GM21529 (cell line): ENCODE measurements around the gene LILRA2.
"Not testable (repeated sequence)": the region's sequence is repeated elsewhere in the genome, so short reads cannot be mapped to it uniquely, and the experiment has no call there.

Experiments used
- ATAC-seq: cut with Tn5 transposase; IDR thresholded peaks from one replicate; pipeline ENCODE4 v1.9.1; 2021; ENCODE audit not compliant: unreplicated experiment

LILRA2 gene

GRCh38 chr19:54608205-54608604 lies 34.6 kb downstream of the LILRA2 start:
- ATAC-seq: no peak

DNA sequence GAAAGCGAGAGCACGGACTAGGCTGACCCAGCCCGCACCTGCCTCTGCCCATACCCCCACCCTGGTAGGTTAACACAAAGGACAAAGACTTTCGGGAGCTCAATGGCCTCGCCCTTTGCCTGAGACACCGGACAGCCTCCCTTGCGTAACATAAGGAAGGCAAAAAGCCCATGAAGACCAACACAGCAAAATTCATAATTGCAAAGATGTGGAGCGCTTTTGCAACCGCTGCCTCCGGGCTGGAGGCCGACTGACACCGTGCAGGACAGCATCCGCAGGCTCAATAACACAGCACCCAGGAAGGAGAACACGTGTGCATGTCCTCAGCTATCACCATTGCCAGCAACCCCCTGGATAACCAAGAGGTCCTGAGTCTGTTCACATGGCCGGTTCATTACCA lies 35.2 kb downstream of the LILRA2 start:
- no peak for ATAC-seq

DNA sequence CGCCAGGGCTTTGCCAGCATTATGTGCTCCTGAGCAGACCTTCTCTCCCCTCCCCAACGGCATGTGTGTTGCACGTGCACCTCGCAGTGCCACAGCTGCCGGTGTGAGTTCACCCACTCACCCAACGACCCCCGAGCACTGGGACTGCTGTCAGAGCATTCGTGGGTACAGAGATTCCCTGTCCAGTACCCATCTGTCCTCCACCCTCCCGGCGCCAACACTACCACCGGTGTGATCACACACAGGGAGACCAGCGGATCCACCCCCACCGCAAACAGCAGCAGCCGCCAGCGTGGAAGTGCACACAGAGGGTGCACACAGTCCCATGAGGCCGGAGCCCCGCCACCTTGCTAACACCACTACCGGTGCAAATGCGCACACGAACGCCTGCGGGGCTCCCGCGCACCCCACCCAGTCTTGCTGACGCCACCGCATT lies 35.8 kb downstream of the LILRA2 start:
- ATAC-seq: no peak

- no peak for ATAC-seq
These were observed 38.8 kb downstream of the LILRA2 start for GRCh38 chr19:54612428-54612827.

- no peak for ATAC-seq
These were observed 41.1 kb downstream of the LILRA2 start for GRCh38 chr19:54614726-54615125.

- no peak for ATAC-seq
These were observed 42.5 kb downstream of the LILRA2 start for GRCh38 chr19:54616057-54616456.

DNA sequence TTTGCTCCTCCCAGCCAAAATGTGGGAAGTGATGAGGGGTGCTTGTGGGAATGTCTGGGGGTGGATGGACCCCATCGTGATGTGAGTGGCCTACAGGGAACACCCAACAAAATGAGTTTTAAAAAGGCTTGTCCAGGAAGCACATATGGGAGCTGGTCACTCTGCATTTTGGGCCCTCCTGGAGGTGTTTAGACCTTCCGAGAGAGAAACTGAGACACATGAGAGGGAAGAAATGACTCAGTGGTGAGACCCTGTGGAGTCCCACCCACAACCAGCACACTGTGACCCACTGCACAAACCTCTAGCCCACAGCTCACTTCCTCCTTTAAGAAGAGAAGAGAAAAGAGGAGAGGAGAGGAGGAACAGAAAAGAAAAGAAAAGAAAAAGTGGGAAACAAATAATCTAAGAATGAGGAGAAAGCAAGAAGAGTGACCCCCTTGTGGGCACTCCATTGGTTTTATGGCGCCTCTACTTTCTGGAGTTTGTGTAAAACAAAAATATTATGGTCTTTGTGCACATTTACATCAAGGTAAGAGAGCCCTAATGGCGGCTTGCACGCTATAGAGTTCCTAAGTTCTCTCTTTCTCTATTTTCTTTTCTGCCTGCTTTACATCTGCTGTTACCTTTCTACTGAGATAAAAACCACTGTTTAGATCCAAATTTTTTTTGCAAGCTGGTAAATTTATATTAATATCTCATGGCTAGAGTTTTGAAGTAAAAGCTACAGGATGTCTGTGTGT lies 43.4 kb downstream of the LILRA2 start:
- peak; percentile 85 for ATAC-seq

DNA sequence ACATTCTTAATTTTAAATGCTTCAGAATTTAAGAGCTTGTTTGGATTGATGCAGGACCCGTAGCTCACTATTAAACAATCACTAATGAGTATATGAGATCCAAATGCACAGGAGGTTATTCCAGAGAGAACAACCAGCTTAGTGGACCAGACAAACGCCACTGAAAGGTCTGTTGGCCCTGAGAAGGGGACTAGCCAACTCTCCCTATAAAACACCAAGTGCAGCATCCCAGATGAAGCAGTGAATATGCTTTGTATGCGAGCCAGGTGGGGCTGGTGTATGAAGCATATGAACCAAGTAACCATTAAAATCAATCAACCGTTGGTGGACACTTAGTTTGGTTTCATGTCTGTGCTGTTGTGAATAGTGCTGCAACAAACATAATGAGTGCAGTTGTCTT lies 46.9 kb downstream of the LILRA2 start:
- ATAC-seq: no peak

GRCh38 chr19:54622431-54622830 lies 48.8 kb downstream of the LILRA2 start:
- no peak for ATAC-seq

- ATAC-seq: not testable (repeated sequence)
These were observed 50.6 kb downstream of the LILRA2 start for GRCh38 chr19:54624234-54624633.

DNA sequence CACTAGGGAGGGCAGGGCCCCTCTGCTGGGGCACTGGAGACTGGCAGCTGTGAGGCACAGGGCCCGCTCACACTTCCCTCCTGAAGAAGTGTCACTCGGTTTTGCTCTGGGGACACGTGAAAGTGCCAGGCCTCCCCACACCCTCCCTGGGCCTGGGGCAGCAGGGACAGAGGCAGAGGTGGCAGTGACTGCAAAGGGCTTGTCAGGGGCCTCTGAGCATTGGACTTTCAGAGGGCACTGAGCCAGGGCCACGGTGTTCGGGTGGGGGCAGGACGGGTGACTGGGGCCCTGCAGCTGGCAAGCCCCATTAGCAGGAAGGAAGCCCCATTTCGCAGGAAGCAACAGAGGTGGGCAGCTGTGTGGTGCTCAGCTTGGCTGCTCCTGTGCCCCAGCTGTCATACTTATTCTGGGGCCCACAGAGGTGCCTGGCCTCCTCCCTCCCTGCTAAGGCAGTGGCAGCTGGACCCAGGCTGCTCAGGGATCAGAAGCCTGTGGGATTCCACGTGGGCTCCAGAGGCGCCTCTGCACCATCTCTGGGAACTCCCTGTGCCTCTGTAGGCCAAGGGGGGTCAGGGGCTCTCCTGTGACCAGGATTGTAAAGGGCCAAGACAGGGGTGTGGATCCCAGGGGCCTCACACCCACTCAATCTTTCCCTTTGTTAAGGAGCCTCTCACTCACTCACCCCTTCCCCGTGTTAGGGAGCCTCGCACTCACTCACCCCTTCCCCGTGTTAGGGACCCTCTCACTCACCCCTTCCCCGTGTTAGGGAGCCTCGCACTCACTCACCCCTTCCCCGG lies 51.5 kb downstream of the LILRA2 start:
- not testable (repeated sequence) for ATAC-seq

DNA sequence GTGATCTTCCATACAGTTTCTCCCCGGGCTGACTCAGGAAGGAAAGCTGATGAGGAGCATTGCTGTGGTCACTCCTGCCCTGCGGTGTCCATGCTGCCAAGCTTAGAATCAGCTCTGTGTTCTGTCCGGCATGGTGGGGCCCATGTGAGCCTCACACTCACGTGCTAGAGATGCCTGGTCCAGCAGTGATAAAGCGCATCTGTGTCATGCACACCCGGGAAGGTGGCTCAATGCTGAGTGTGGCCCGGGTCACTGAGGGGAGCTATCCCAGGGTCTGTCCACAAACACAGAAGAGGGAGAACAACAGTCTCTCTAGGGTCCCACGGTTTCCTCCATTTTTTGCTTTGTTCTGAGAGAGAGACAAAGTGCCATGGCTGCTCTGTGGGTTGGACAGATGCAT lies 53.2 kb downstream of the LILRA2 start:
- ATAC-seq: no peak

GRCh38 chr19:54627912-54628311 lies 54.3 kb downstream of the LILRA2 start:
- ATAC-seq: not testable (repeated sequence)

DNA sequence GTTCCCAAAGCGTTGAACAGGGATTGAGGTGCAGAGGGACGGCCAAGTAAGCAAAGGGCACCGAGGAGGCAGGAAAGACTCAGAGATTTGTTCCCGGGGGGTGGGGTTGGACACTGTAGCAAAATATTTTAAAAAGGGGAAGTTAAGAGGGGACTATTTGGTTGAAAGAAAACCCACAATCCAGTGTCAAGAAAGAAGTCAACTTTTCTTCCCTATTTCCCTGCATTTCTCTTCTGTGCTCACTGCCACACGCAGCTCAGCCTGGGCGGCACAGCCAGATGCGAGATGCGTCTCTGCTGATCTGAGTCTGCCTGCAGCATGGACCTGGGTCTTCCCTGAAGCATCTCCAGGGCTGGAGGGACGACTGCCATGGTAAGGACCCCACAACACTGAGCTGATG lies 56.7 kb downstream of the LILRA2 start, which contains the start of gene LILRB1:
Gene LILRB1, plus strand, starts transcription at position 223 of the 400 bp plus-strand sequence. CDS start 590 bp downstream, outside the sequence.
- not testable (repeated sequence) for ATAC-seq

GRCh38 chr19:54630782-54631181 lies 57.2 kb downstream of the LILRA2 start:
- no peak for ATAC-seq

DNA sequence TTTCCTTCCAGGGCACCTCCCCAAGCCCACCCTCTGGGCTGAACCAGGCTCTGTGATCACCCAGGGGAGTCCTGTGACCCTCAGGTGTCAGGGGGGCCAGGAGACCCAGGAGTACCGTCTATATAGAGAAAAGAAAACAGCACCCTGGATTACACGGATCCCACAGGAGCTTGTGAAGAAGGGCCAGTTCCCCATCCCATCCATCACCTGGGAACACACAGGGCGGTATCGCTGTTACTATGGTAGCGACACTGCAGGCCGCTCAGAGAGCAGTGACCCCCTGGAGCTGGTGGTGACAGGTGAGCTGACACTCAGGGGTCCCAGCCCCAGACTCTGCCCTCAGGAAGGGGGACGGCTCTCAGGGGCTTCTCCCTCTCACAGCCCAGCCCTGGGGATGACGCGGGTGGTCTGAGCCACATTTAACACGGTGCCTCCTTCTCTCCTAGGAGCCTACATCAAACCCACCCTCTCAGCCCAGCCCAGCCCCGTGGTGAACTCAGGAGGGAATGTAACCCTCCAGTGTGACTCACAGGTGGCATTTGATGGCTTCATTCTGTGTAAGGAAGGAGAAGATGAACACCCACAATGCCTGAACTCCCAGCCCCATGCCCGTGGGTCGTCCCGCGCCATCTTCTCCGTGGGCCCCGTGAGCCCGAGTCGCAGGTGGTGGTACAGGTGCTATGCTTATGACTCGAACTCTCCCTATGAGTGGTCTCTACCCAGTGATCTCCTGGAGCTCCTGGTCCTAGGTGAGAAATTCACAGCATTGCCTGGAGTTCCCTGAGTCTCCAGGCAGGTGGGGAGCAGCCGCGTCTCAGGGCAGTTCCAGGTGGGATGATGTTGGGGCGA lies 58.1 kb downstream of the LILRA2 start:
- not testable (repeated sequence) for ATAC-seq

- ATAC-seq: not testable (repeated sequence)
These were observed 58.9 kb downstream of the LILRA2 start for GRCh38 chr19:54632517-54632916.

DNA sequence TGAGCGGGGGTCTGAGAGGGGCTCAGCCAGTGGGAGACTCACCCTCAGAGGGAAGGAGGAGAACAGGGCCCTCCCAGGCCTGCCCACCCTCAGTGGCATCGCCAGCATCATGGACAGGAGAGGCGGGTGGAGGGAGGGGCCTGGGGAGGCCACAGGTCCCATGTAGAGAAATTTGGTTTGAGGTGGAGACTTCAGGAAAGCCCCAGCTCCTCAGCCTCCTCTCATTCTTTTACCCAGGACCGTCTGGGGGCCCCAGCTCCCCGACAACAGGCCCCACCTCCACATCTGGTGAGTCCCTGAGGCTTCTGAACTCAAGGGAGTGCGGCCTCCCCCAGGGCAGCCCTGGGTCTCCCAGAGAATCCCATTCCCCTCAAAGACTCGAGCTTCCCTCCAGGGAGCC lies 59.8 kb downstream of the LILRA2 start:
- no peak for ATAC-seq

DNA sequence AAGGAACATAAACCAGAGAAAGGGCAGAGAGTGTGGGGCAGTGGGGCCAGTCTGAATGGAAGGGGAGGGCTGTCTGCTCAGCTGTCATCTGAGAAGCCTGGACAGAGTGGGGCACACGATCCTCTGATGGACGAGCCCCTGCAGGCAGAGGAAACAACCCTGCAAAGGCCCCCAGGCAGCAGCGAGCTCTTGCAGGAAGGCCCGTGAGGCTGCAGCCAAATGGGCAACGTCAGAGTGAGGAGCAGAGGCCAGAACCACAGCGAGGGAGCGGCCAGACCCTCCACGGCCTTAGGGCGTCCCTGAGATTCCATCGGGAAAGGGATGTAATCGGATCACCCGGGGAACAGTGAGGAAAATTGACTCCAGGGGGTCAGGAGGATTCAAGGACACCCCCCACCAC lies 62.5 kb downstream of the LILRA2 start:
- not testable (repeated sequence) for ATAC-seq

GRCh38 chr19:54638683-54639082 lies 65.1 kb downstream of the LILRA2 start:
- ATAC-seq: no peak
